HepG2 (cell line): Measurements from ENCODE around the gene PDE6C.

Experiments used
- HNRNPH1 ChIP-seq: fragments of 200-400 bp; formaldehyde crosslinking; optimal IDR thresholded peaks from 2 replicates; pipeline ENCODE3; 2017; ENCODE audit warnings: mild to moderate bottlenecking, low read depth, low read length
- PHF8 ChIP-seq: sonication (generic); formaldehyde crosslinking; IDR thresholded peaks from 2 replicates; pipeline ENCODE4 v1.5.0; 2020; ENCODE audit warnings: missing genetic modification reagents
- RAD21 ChIP-seq: fragments of 450-650 bp; formaldehyde crosslinking; IDR thresholded peaks from 2 replicates; pipeline ENCODE4 v1.5.0; 2020; ENCODE audit warnings: mild to moderate bottlenecking
- ZNF3 ChIP-seq: IDR thresholded peaks from 2 replicates; pipeline ENCODE4 v1.7.0; 2017; ENCODE audit warnings: inconsistent platforms
- ZNF431 ChIP-seq: sonication (generic); formaldehyde crosslinking; IDR thresholded peaks from 2 replicates; pipeline ENCODE4 v1.9.0; 2022; ENCODE audit warnings: missing genetic modification reagents, low read depth, mild to moderate bottlenecking, borderline replicate concordance
- ZNF850 ChIP-seq: sonication (generic); formaldehyde crosslinking; conservative IDR thresholded peaks from 2 replicates; pipeline ENCODE4 v1.9.0; 2021; ENCODE audit warnings: mild to moderate bottlenecking, missing genetic modification reagents
- TF ChIP-seq, protein P1 (sequence below): sonication (generic); formaldehyde crosslinking; IDR thresholded peaks from 2 replicates; pipeline ENCODE4 v1.5.0; 2020; ENCODE audit warnings: missing genetic modification reagents, mild to moderate bottlenecking, borderline replicate concordance
- TF ChIP-seq, protein P2 (sequence below), 2 experiments: sonication (generic) in 1 of 2; formaldehyde crosslinking in 1 of 2; IDR thresholded peaks; 2 replicates each; pipeline versions ENCODE4 v1.4.0 to v1.6.1; 2018 to 2020; ENCODE audit warnings: missing genetic modification reagents in 2 of 2, borderline replicate concordance in 1 of 2, low read depth in 1 of 2, mild to moderate bottlenecking in 1 of 2, missing biosample characterization in 1 of 2
- TF ChIP-seq, protein P3 (sequence below): sonication (generic); formaldehyde crosslinking; conservative IDR thresholded peaks from 2 replicates; pipeline ENCODE4 v1.8.1; 2023; ENCODE audit warnings: missing genetic modification reagents
- TF ChIP-seq, protein P4 (sequence below): sonication (generic); formaldehyde crosslinking; IDR thresholded peaks from 2 replicates; pipeline ENCODE4 v1.5.0; 2020; ENCODE audit warnings: mild to moderate bottlenecking, missing genetic modification reagents, moderate library complexity
- TF ChIP-seq, protein P5 (sequence below): sonication (generic); formaldehyde crosslinking; IDR thresholded peaks from 2 replicates; pipeline ENCODE4 v1.5.1; 2020; ENCODE audit warnings: mild to moderate bottlenecking, missing genetic modification reagents, moderate library complexity

DNA sequence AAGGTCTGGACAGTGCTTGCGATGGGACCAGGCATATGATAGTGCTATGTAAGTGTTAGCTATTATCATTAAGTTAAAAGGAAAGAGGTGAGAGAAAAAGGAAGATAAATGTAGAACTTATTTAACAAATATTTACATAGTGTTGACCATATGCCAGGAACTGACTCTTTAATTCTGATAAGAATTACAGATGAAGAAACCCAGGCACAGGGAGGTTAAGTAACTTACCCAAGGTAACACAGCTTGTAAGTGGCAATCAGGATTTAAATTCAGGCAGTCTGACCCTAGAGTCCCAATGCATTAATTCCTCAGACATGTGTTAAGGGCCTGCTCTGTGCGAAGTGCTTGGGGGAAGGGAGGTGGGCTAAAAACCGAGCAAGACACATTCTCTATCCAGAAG lies 34.8 kb upstream of the PDE6C start:
- TF ChIP-seq, protein P1, sequence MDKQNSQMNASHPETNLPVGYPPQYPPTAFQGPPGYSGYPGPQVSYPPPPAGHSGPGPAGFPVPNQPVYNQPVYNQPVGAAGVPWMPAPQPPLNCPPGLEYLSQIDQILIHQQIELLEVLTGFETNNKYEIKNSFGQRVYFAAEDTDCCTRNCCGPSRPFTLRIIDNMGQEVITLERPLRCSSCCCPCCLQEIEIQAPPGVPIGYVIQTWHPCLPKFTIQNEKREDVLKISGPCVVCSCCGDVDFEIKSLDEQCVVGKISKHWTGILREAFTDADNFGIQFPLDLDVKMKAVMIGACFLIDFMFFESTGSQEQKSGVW, result no peak
- no peak for TF ChIP-seq ZNF431 (CRISPR knock-in tag)
- TF ChIP-seq, protein P2, sequence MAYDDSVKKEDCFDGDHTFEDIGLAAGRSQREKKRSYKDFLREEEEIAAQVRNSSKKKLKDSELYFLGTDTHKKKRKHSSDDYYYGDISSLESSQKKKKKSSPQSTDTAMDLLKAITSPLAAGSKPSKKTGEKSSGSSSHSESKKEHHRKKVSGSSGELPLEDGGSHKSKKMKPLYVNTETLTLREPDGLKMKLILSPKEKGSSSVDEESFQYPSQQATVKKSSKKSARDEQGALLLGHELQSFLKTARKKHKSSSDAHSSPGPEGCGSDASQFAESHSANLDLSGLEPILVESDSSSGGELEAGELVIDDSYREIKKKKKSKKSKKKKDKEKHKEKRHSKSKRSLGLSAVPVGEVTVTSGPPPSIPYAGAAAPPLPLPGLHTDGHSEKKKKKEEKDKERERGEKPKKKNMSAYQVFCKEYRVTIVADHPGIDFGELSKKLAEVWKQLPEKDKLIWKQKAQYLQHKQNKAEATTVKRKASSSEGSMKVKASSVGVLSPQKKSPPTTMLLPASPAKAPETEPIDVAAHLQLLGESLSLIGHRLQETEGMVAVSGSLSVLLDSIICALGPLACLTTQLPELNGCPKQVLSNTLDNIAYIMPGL (CRISPR knock-in tag; IDR thresholded peaks at IDR 0.05; ENCODE audit: borderline replicate concordance in 1 of 2, low read depth in 1 of 2), result no peak
- TF ChIP-seq, protein P3, sequence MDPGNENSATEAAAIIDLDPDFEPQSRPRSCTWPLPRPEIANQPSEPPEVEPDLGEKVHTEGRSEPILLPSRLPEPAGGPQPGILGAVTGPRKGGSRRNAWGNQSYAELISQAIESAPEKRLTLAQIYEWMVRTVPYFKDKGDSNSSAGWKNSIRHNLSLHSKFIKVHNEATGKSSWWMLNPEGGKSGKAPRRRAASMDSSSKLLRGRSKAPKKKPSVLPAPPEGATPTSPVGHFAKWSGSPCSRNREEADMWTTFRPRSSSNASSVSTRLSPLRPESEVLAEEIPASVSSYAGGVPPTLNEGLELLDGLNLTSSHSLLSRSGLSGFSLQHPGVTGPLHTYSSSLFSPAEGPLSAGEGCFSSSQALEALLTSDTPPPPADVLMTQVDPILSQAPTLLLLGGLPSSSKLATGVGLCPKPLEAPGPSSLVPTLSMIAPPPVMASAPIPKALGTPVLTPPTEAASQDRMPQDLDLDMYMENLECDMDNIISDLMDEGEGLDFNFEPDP (CRISPR knock-in tag), result no peak
- TF ChIP-seq PHF8 (CRISPR knock-in tag), result no peak
- TF ChIP-seq HNRNPH1, result no peak
- TF ChIP-seq, protein P4, sequence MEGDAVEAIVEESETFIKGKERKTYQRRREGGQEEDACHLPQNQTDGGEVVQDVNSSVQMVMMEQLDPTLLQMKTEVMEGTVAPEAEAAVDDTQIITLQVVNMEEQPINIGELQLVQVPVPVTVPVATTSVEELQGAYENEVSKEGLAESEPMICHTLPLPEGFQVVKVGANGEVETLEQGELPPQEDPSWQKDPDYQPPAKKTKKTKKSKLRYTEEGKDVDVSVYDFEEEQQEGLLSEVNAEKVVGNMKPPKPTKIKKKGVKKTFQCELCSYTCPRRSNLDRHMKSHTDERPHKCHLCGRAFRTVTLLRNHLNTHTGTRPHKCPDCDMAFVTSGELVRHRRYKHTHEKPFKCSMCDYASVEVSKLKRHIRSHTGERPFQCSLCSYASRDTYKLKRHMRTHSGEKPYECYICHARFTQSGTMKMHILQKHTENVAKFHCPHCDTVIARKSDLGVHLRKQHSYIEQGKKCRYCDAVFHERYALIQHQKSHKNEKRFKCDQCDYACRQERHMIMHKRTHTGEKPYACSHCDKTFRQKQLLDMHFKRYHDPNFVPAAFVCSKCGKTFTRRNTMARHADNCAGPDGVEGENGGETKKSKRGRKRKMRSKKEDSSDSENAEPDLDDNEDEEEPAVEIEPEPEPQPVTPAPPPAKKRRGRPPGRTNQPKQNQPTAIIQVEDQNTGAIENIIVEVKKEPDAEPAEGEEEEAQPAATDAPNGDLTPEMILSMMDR, result no peak
- TF ChIP-seq, protein P5, sequence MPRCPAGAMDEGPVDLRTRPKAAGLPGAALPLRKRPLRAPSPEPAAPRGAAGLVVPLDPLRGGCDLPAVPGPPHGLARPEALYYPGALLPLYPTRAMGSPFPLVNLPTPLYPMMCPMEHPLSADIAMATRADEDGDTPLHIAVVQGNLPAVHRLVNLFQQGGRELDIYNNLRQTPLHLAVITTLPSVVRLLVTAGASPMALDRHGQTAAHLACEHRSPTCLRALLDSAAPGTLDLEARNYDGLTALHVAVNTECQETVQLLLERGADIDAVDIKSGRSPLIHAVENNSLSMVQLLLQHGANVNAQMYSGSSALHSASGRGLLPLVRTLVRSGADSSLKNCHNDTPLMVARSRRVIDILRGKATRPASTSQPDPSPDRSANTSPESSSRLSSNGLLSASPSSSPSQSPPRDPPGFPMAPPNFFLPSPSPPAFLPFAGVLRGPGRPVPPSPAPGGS (CRISPR knock-in tag), result no peak
- TF ChIP-seq ZNF850 (CRISPR knock-in tag), result no peak
- TF ChIP-seq ZNF3 (CRISPR knock-in tag), result no peak
- no peak for TF ChIP-seq RAD21 (CRISPR knock-in tag)
